GM21390 (cell line): ENCODE results near the gene MGLL.

Source experiments
- ATAC-seq: cut with Tn5 transposase; IDR thresholded peaks from one replicate; pipeline ENCODE4 v1.9.1; 2021; ENCODE audit not compliant: unreplicated experiment

The MGLL gene

GRCh38 chr3:127775398-127776109, 46.8 kb downstream of the MGLL start:
- ATAC-seq: no peak

- no peak for ATAC-seq
These were observed 47.7 kb downstream of the MGLL start for GRCh38 chr3:127774647-127775046.

- no peak for ATAC-seq
These were observed 48.4 kb downstream of the MGLL start for GRCh38 chr3:127773752-127774395.

- no peak for ATAC-seq
These were observed 49.2 kb downstream of the MGLL start for GRCh38 chr3:127772827-127773751.

GRCh38 chr3:127772273-127772672, 50.0 kb downstream of the MGLL start:
- ATAC-seq: no peak

GRCh38 chr3:127771746-127772145, 50.6 kb downstream of the MGLL start:
- ATAC-seq: no peak

GRCh38 chr3:127770671-127771355, 51.5 kb downstream of the MGLL start:
- ATAC-seq: no peak

GRCh38 chr3:127769284-127770081, 52.8 kb downstream of the MGLL start:
- ATAC-seq: no peak

- ATAC-seq: no peak
These were observed 53.8 kb downstream of the MGLL start for GRCh38 chr3:127768346-127769008.

DNA sequence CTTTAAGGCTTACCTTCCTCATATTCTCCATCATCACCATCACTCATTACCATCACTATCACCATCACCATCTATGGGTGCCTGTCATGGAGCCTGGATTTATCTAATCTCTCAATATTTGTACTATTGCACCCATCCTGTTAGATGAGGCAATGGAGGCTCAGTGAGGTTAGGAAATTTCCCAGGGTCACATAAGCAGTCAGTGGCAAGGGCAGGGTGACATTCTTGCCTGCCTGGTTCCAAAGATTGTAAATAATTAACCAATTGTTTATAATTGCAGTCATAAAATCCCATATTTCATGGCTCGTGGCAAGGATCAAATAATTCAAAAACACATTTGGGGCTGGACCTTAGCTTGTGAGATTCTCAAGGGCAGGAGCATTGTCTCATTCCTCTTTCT, 55.2 kb downstream of the MGLL start:
- ATAC-seq: no peak

GRCh38 chr3:127765735-127766134, 56.6 kb downstream of the MGLL start:
- no peak for ATAC-seq

DNA sequence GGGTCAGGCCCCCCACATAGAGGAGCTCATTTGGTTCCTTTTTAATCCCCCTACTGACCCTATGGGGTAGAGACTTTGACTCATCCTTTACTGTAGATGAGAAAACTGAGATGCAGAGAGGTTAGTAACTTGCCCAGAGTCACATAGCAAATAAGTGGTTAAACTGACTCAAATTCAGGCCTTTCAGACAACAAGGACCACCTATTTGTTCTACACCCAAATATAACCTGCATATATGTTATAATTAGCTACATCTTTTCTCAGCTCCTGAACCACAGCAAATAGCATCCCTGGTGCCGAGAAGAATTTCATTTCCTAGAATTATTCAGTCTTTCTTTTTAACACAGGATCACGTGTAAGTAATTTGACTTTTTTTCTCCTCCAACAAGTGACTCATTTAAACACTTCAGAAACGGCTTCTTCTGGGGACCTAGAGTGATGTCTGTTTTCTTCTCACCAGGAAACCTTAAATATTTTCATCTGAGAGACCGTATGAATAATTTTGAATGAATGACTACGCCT, 57.4 kb downstream of the MGLL start:
- peak; percentile 30 for ATAC-seq

DNA sequence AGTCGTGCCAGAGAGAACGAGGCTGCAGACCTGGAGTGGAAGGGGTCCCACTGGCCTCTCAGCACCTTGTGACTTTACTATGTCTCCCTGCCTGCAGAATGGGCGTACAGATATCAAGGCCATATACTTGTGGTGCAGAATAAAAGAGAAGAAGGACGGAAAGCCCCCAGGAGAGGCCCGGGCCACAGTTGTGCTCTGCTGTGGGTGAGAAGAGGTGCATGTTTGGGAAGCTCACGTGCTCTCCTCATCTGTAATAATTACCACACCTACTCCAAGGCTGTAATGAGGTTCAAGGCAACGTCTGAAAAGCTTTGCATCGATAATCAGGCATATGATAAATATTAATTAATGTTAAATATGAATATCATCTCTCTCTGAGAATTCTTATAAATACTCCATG, 58.0 kb downstream of the MGLL start:
- no peak for ATAC-seq

DNA sequence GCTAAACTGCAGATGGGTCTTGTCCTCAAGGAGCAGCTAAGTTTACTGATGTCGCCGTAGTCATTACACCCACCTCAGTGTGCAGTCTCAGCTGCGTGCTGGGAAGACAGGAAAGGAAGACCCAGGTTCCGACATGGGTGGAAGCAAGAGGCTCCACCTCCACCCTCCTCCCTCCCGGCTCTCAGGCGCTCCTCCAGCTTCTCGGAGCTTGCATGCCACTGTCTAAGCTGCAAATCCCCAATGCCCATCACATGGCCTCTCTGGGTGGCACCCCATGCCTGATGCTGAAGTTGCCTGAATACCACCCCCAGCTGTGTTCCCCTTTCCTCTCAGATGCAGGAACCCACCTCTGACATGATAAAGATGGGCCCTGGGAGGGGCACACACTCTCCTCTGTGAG, 58.5 kb downstream of the MGLL start:
- no peak for ATAC-seq

DNA sequence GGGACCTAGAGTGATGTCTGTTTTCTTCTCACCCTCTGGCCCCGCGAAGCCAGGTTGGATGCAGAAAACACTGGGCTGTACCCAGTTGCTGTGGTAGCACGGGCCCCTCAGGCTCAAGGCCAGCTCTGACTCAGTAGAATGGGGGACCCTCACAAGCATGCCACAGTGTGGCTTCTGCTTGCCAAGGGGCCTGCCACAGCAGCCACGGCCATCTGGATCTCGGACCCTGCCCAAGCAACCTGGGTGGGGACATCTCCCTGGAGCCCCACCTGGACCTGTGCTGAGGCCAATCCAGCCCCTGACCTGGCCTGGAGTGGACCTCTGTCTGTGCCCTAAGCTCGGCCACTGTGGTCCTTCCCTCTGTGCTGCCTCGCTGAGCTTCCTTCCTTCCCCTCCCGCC, 59.0 kb downstream of the MGLL start:
- no peak for ATAC-seq

GRCh38 chr3:127762787-127763105, 59.6 kb downstream of the MGLL start:
- ATAC-seq: no peak

GRCh38 chr3:127762077-127762786, 60.1 kb downstream of the MGLL start:
- ATAC-seq: peak; percentile 50

- ATAC-seq: no peak
These were observed 60.9 kb downstream of the MGLL start for GRCh38 chr3:127761441-127761801.

- ATAC-seq: no peak
These were observed 61.4 kb downstream of the MGLL start for GRCh38 chr3:127760791-127761440.
